HG03442 (cell line): Measurements from ENCODE around the gene ADORA2A.

Experiments used
- ATAC-seq: cut with Tn5 transposase; IDR thresholded peaks from one replicate; pipeline ENCODE4 v1.9.1; 2021; ENCODE audit warnings: mild to moderate bottlenecking, moderate library complexity; ENCODE audit not compliant: unreplicated experiment

ADORA2A gene

GRCh38 chr22:24445481-24446259 lies 18.3 kb downstream of the ADORA2A start:
- ATAC-seq: no peak

GRCh38 chr22:24446260-24446611 lies 18.8 kb downstream of the ADORA2A start:
- no peak for ATAC-seq

GRCh38 chr22:24450610-24451009 lies 23.2 kb downstream of the ADORA2A start:
- no peak for ATAC-seq

- no peak for ATAC-seq
These were observed 23.8 kb downstream of the ADORA2A start for GRCh38 chr22:24451162-24451561.

GRCh38 chr22:24453853-24454252 lies 26.5 kb downstream of the ADORA2A start:
- no peak for ATAC-seq

- ATAC-seq: no peak
These were observed 27.6 kb downstream of the ADORA2A start for GRCh38 chr22:24455039-24455438.

GRCh38 chr22:24455751-24456426 lies 28.5 kb downstream of the ADORA2A start:
- ATAC-seq: no peak

GRCh38 chr22:24457894-24458420 lies 30.6 kb downstream of the ADORA2A start:
- no peak for ATAC-seq

GRCh38 chr22:24459911-24460310 lies 32.5 kb downstream of the ADORA2A start:
- no peak for ATAC-seq

GRCh38 chr22:24460418-24461089 lies 33.2 kb downstream of the ADORA2A start:
- no peak for ATAC-seq

- ATAC-seq: no peak
These were observed 35.8 kb downstream of the ADORA2A start for GRCh38 chr22:24463071-24463760.

- ATAC-seq: no peak
These were observed 38.2 kb downstream of the ADORA2A start for GRCh38 chr22:24465566-24465965.

GRCh38 chr22:24465975-24466374 lies 38.6 kb downstream of the ADORA2A start:
- no peak for ATAC-seq

- no peak for ATAC-seq
These were observed 39.4 kb downstream of the ADORA2A start for GRCh38 chr22:24466716-24467328.

GRCh38 chr22:24467340-24467739 lies 39.9 kb downstream of the ADORA2A start:
- ATAC-seq: no peak

- no peak for ATAC-seq
These were observed 44.2 kb downstream of the ADORA2A start for GRCh38 chr22:24471570-24471969.

- ATAC-seq: no peak
These were observed 45.9 kb downstream of the ADORA2A start for GRCh38 chr22:24473284-24473683.

GRCh38 chr22:24474221-24474620 lies 46.8 kb downstream of the ADORA2A start:
- no peak for ATAC-seq

- ATAC-seq: no peak
These were observed 47.4 kb downstream of the ADORA2A start for GRCh38 chr22:24474649-24475255.

- ATAC-seq: no peak
These were observed 54.2 kb downstream of the ADORA2A start for GRCh38 chr22:24481641-24482040.
